ENCODE data around the gene PACS1. TPM values are rescaled to one million over a fixed set of nuclear protein-coding genes. Genes with fewer than 3 reads are reported as not detected.

The PACS1 gene
- total RNA-seq, 4 donors from 2014 or later = 24.5 to 41.1 (median 38.0) TPM

DNA sequence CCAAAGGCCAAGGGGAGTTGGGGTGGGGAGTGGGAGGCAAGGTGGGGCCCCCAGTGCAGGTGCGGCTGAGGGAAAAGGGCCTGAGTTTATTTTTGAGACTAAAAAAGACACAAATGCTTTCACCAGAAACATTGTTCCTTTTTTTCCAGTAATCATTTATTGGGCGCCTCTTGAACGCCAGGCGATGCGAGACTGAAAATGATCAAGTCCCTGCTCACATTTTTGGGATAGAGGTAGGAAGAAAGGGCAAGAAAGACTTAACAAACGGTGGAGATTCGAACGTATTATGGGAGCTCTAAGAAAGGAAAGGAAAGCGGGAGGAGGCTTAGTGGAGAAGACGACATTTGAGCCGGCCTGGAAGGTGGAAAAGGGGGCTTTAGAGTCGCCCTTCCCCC lies 18.7 kb upstream of the PACS1 start:
- no peak for TF ChIP-seq CTCF (IDR thresholded peaks at IDR 0.05)
- ATAC-seq (ENCODE audit: low FRiP score) (no peak), DNase-seq (ENCODE audit: low spot score) (no peak)

DNA sequence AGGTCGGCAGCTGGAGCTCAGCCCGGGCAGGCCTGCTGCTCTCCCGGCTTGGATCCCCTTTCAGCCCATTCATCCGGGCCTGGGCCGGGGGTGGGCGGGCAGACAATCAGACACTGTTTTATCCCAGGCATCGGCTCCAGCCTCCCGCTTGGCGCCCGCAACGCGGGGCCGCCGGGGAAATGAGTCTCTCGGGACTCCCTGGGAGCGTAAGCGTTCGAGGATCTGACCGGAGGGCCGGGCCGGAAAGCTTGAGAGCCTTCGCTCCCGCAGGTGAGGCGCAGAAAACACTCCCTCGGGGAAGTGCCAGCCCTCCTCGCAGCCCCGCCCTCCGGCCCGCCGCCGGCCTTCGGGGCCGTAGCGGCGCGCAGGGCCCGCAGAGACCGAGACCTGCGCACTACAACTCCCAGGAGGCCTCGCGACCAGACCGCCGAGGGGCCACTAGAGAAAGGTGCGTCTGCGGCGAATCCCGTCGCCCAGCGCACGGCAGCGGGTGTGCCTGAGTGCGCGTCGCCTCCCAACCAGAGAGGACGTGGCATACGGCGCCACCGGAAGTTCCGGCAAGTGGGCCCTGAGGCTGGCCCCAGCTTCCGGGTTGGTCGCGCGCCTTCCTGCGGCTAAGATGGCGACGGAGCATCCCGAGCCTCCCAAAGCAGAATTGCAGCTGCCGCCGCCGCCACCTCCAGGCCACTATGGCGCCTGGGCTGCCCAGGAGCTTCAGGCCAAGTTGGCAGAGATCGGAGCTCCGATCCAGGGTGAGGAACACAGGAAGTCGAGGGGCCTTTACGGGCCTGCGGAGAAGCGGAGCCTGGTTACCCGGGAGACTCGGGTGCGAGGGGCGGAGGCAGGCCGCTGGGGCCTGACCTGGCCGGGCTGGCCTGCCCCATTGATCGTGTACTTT lies 18.1 kb upstream of the PACS1 start, which contains the start of gene SF3B2:
SF3B2 (plus strand) TSS at position 599 of the 898 bp plus-strand sequence; CDS start at position 620, 21 bp downstream.
- no peak for TF ChIP-seq CTCF (IDR thresholded peaks at IDR 0.05)
- DNase-seq (ENCODE audit: low spot score) (peak; percentile 82), ATAC-seq (ENCODE audit: low FRiP score) (peak; percentile 99)

GRCh38 chr11:66052664-66052982 lies 17.4 kb upstream of the PACS1 start:
- TF ChIP-seq CTCF (IDR thresholded peaks at IDR 0.05) = no peak
- ATAC-seq (ENCODE audit: low FRiP score) (no peak), DNase-seq (ENCODE audit: low spot score) (no peak)

DNA sequence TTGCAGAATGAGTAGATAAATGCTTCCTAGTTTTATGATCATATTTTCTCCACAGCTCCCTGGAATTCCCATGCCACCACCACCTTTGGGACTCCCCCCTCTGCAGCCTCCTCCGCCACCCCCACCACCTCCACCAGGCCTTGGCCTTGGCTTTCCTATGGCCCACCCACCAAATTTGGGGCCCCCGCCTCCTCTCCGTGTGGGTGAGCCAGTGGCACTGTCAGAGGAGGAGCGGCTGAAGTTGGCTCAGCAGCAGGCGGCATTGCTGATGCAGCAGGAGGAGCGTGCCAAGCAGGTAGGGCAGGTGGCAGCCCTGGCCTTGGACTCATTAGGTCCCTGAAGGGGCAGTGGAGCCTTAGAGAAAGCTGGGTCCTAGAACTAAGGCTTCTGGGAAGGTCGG lies 15.1 kb upstream of the PACS1 start:
- DNase-seq (ENCODE audit: low spot score) = no peak
- no peak for ATAC-seq (ENCODE audit: low FRiP score)
- no peak for TF ChIP-seq CTCF (IDR thresholded peaks at IDR 0.05)

- no peak for ATAC-seq (ENCODE audit: low FRiP score)
- TF ChIP-seq CTCF (IDR thresholded peaks at IDR 0.05) = no peak
- no peak for DNase-seq (ENCODE audit: low spot score)
Observed at GRCh38 chr11:66056501-66056900, 13.6 kb upstream of the PACS1 start.

DNA sequence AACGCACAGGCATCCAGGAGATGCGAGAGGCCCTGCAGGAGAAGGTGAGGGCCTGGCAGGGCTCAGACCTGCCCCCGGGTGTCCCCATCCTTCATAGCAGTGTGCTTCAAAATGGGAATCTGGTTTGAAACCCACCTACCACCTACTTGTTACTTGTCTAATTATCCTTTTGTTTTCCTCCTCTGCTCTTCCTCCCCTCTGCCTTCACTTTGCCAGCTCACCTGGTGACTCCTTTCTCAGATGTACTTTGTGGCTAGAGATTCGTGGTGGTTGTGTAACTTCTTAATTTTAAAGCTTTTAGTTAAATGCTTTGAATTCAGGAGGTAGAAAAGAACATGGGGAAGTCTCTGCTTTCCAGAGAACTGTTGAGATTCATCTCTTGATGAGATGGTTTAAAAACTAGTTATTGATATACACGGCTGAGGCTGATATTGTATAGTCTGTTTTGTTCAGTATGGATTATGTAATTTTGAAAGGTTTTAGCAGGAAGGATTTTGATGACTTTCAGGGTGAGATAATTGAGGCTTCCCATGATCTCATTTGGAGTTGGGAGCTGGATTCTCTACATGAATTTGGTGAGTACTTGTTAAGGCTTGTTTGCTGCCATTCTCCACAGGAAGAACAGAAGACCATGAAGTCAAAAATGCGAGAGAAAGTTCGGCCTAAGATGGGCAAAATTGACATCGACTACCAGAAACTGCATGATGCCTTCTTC lies 9.9 kb upstream of the PACS1 start:
- ATAC-seq (ENCODE audit: low FRiP score) (no peak), DNase-seq (ENCODE audit: low spot score) (no peak)
- TF ChIP-seq CTCF (IDR thresholded peaks at IDR 0.05) = no peak
